GF-D8 (cell line): ENCODE data around the gene LSP1.

Experiments
- DNase-seq: peaks from one replicate; lab custom pipeline; 2025; lab: John Stamatoyannopoulos, UW

LSP1 gene

DNA sequence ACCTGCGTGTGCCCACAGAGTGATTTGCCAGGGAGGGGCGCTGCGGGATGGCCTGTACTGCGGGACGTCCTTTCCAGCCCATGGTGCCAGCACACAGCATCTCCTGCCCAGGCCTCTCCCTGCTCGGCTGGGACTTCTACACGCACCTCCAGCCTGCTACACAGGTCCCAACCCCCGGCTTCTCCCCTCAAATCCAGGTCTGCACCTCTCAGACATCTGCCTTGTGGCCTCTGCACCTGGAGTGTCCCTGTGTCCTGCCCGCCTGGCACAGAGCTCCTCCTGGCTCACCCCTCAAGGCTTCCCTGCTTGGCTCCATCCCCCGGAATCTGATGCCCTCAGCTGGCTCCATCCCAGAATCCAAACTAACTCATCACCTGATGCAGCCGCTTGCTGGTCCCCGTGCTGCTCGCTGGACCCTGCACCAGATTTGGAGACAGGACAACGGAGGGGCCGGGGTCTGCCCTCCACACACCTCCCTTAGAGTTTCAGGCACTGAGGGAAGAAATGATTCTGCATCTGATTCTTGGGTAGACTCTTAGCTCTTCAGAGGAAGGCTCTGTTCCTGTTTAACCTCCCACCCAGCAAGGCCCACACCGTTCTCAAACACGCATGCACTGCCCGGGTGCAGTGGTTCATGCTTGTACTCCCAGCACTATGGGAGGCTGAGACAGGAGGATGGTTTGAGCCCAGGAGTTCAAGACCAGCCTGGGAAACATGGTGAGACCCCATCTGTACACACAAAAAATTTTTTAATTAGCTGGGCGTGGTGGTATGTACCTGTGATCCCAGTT is 4.0 kb upstream of the LSP1 start:
- no peak for DNase-seq

DNA sequence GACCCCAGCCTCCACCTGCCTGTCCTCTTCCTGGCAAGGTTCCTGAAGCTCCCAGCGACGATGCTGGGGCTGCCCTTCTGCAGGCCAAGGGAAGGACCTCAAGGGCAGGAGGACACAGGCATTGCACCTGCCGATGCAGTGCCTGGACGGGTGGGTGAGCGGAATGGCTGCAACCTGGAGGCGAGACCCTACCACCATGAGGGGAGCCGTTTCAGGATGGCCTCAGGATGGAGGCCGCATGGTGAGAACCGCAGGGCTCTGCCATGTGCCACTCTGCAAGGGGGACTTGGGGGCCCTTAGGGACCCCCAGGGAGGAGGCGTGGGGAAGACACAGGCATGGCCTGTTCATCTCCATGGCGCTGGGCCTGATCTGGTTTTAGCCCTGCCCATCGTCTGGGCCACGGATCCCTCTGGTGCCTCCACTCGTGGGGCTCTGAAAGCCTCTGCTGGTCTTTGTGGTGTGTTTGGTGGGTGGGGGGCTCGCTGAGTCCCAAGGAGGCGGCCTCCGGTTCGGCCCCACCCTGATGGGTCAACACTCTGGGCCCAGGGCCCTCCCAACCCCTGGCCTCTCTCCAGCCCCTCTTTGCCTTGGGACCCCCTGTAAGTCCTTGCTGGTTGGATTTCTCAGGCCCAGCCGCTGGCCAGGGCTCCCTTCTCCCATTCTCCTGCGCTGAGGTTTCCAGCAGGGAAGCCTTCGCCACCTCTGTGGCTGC is 1.3 kb upstream of the LSP1 start:
- DNase-seq = no peak

DNA sequence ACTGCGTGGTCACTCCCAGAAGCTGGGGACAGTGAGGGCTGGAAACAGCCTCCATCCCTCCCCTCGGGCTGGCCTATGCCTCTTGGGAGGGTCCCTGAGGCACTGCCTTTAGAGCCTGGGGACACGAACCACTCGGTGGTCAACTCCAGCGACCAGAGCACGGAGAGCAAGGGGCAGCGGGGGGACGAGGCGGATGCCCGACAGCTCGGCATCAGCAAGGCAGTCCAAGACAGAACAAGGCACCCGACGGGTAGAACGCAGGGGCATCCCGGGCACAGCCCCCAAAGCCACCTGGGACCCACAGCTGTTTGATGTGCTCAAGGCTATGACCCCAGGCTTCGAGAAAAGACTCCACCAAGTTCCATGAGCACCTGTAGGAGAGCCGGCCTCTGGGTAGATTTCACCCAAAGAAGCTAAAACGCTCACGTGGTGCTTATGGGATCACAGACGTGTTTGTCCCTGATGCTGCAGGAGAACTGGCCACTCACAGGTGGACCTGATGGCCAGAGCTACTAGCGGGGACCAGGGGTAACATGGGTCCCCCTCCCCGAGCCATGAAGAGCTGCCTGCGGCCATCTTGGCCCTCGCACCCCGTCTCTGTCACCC is 510 bp upstream of the LSP1 start:
- DNase-seq = no peak

DNA sequence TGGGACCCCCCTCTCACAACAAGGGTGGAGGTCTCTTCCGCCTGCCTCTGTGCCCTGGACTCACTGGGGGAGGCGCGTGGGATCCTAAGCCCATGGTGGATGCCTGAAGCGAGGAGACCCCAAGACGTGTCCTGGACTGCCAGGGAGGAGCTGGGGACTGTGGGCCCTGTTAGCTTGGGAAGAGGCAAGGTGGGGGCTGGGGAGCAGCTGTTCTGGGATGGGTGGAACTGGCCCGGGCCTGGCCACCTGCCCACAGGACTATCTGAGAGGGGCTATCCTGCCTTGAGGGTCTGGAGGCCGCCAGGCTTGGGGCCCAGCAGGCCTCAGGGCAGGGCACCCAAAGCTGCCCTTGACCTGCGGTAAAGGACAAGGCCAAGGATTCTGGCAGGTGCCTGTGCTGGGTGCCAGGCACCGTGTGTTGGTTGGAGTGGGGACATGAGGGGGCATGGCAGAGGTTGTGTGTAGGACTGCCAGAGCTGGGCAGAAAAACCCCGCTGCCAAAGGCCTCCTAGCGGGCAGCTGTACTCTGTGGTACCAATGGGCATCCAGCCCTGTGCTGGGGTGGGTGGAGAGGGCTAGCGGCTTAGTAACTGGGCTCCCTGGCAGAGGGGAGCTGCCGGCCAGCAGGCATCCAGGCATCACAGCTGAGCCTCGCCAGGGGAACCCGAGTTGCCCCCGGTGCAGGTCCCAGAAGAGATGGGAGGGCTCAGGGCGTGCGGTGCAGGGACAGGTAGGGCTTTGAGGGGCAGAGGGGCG is 670 bp downstream of the LSP1 start:
- no peak for DNase-seq

DNA sequence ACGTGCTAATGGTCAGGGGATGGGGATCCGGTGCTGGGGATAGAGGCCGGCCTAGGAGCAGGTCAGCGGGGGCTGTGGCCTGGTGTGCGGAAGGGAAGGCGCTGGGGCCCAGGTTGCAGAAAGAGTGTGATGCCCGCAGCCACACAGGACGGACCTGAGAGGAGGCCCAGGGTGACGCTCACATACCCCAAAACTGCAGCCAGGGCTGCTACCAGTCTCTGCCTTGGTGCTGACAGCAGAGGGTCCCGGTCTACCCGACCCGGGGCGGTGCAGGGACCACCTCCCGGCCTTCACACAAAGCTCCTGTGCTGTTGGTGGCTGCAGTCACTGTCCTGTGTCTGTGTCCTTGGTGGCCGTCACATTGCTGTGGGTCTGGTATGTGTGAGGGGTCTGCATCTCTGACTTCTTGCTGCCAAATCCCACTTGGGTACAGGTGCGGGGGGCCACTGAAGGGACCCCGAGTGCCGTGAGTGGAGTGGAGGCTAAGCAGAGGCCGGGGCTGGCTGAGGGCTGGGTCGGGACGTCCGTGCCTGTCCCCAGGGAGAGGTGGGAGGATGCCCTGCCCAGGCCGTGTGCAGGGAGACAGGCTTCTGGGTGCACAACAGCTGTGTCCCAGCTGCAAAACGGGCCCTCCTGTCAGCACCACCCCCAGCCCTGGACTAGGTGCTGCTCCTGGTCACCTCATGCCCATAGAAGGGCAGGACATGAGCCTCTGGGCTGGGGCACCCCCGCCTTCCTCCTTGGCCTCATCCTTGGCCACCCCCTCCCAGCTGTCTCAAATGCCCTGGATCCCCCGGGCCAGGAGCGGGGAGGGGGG is 1.5 kb downstream of the LSP1 start:
- no peak for DNase-seq

DNA sequence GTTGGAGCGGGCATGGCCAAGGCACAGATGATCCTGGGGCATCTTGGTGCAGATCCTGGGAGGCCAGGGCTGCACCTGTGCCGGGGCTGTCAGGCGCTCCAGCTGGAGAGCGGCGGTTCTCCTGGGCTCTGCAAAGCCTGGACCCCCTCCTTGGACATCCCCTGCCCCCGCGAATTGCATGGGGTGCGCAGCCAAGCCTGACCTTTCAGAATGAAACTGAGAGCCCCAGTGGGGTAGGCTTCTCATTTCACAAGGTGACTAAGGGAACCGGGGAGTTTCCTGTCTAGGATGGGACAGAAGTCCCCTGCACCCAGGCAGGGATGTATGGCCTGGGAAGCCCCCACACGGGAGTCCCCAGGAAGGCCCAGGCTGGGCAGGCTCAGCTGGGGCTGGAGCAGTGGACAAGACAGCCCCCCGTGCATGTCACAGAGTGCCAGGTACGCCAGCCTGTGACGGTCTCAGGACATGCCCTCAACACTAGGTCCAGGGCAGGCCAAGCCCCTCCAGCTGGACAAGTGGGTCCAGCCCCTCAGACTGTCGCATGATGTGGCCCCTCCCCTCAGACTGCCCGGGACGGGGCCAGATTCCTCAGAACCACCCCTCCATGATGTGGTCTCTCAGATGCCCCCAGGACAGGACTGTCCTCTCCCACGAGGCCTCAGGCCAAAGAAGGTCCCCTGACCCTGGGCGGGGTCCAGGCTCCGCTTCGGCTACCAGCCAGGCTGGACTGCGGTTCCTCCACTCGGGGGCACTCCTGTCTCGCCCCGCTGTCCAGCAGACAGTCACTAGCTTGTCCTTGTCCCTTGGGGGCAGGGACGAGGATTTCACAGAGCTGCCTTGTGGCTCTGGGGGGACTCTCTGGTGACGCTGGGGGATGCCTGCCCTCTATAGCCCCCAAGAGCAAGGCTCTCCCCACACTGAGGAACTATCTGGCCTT is 2.3 kb downstream of the LSP1 start:
- no peak for DNase-seq

DNA sequence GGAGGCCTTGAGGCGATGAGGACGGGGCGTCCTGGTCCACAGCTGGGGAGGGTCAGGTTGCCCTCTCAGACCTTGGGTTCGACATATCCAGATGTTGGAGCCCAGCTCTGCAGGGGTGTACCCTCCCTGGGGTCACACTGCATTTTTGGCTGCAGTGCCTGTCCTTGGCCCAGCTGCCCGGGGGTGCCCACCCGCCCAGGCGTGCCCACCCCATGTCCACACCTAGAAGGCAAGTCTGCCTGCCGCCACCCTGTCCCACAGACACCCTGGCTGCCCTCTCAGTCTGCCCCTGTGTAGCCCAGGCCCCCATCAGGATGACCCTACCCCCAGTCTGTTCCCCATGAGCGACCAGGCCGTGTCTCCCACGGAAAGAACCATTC is 3.0 kb downstream of the LSP1 start:
- DNase-seq = no peak

DNA sequence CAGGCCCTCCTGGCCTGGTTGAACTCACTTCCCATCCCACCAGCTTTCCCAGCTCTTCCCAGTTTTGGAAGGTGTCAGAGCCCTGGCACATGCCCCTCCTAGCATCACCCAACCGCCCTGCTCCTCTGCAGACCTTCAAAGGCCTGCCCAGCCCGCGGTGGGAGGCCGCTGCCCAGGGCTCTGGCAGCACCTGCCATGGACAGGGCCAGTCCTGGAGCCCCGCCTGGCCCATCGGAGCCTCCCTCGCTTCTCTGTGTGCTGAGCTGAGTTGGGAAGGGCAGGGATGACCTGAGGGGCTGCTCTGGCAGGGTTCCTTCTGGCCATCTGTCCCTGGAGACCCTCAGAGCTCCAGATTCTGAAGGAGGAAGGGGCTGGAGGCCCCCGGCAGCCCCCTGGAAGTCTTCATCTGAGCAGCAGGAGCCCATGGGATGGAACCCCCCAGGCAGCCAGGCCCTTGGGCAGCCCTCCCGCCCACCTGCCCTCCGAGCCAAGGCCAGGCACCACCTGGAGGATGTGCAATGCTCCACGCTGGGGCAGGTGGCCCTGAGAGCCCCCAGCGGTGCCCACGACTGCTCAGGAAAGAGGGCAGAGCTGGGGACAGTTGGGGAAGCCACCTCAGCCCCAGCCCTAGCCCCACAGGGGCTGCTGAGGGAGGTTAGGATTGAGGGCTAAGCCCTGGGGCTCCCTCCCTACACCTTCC is 3.6 kb downstream of the LSP1 start:
- DNase-seq = no peak

DNA sequence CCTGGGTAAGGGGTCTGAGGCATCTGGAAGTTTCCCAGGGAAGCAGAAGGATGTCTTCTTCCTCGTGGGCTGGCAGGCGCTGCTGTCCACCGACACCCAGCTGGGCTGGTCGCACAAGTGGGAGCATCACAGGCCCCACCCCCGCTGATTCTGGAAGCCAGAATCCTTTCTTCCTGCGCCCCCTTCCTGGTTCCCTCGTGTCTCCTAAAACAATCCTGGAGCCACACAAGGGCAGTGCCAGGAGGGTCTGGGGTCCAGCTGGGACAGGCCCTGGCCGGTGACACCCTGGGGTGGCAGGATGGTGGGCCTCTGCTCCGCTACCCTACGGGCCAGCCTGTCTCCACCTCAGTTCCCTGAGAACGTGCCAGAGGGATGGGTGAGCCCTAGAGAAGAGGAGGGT is 4.2 kb downstream of the LSP1 start:
- DNase-seq = no peak

DNA sequence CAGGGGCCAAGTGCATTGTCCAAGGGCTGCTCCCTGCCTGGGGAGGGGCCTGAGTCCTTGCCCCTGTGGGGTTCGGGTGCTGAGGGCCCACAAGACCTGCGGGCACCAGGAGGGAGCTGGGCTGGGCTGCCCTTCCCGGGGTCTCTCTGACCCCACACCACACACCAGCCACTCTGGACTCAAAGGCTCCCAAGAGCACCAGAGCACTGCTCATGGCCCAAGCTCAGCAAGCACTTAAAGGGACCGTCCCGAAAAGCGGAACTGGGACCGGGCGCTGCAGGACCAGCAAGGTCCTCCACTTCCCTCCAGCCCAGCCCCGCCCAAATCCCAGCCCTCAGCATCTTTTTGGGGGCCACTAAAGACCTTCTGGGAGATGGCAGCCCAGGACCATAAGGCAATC is 5.3 kb downstream of the LSP1 start:
- DNase-seq = no peak

DNA sequence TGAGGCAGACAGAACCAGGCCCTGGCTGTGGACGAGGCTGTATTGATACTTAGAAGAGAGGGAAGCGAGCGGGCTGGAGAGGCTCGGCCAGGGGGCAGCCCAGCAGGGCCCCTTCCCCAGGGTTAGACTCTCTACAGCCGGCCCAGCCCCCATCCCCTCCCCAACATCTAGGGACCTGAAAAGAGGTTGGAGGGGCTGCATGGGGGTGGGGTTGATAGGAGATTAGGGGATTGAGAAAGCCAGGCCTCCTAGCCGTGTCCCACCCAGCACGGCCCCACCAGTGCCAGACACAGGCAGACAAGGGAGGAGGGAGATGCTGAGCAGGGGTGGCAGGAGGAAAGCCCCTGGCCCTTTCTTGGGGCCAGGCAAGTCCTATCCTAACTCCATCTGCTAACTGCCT is 5.7 kb downstream of the LSP1 start:
- DNase-seq = no peak

DNA sequence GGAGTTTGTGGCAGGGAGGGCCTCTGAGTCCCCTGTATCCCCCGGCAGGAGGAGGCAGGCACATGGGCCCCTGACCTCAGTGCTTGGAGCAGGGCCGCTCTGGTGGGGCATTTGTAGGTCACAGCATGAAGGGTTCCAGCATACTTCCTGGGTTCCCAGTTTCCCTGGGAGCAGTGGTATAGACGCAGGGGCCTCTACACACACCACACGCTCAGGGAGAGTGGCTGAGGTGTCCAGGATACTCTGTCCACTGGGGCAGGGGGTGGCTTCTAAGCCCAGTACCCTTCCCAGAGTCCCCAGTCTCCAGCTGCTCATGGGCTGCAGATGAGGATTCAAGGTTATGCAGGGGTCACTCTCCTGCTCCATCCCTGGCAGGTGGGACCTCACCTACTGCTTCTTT is 6.1 kb downstream of the LSP1 start:
- DNase-seq = no peak

DNA sequence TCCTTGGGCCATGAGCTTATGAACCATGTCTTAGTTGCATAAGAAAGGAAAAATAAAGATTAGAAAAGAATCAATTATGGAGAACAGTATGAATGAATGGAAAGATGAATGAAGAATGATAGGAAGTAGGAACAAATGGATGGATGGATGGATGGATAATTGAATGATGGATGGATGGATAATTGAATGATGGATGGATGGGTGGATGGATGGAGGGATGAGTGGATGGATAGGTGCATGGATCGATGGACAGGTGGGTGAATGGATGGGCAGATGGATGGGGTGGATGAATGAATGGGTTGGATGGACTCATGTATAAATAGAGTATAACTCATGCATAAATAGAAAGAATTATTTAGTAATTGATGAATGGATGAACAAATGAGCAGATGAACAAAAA is 7.2 kb downstream of the LSP1 start:
- no peak for DNase-seq

DNA sequence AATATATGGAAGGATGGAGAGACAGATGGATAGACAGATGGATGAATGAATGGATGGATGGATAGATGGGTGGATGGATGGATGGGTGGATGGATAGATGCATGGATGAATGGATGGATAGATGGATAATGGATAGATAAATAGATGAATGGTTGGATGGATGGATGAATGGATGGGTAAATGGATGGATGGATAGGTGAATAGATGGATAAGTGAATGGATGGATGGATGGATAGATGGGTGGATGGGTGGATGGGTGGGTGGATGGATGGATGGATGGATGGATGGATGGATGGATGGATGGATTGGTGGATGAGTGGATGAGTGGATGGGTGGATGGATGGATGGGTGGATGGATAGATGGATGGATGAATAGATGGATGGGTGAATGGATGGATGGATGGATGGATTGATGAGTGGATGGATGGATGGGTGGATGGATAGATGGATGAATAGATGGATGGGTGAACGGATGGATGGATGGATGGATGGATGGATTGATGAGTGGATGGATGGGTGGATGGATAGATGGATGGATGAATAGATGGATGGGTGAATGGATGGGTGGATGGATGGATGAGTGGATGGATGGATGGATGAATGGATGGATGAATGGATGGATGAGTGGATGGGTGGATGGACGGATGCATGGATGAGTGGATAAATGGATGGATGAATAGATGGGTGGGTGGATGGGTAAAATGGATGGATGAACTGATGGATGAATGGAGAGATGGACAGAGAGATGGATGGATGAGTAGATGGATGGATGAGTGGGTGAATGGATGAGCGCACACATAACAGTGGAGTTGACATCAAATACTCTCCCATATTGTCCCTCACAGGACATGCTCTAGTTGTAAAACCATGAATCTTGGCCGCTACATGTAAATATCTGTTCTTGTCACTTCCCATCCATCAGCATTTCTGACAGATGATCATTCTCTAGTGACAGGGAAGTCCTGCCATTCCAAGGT is 8.8 kb downstream of the LSP1 start:
- DNase-seq = no peak

DNA sequence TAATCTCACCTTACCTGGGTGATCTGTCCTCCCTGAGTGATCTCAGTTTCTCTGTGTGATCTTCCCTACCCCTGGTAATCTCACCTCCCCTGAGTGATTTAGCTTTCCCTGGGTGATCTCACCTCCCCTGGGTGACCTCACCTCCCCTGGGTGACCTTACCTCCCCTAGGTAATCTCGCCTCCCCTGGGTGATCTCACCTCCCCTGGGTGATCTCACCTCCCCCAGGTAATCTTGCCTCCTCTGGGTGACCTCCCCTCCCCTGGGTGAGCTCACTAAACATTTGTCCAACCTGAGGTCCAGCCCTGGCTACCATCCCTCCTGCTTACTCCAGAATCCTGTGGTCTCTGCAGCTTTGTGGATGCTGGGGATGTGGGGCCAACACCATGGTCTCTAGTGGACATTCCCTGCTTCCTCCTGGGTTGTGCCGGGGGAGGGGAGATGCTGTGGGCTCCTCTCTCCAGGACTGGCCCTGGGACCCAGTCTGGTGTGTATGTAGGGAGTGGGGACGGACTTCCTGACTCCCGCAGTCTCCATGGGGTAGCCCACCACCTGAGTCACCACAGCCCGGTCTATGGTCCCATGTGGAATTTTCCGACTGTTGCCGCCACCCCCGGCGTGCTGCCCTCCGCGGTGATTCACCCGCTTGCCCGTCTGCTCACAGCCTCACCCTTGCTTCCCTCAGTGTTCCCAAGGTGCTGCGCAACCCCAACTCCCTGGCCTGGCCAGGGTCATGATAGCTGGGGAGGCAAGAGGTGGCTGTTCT is 9.9 kb downstream of the LSP1 start:
- no peak for DNase-seq

DNA sequence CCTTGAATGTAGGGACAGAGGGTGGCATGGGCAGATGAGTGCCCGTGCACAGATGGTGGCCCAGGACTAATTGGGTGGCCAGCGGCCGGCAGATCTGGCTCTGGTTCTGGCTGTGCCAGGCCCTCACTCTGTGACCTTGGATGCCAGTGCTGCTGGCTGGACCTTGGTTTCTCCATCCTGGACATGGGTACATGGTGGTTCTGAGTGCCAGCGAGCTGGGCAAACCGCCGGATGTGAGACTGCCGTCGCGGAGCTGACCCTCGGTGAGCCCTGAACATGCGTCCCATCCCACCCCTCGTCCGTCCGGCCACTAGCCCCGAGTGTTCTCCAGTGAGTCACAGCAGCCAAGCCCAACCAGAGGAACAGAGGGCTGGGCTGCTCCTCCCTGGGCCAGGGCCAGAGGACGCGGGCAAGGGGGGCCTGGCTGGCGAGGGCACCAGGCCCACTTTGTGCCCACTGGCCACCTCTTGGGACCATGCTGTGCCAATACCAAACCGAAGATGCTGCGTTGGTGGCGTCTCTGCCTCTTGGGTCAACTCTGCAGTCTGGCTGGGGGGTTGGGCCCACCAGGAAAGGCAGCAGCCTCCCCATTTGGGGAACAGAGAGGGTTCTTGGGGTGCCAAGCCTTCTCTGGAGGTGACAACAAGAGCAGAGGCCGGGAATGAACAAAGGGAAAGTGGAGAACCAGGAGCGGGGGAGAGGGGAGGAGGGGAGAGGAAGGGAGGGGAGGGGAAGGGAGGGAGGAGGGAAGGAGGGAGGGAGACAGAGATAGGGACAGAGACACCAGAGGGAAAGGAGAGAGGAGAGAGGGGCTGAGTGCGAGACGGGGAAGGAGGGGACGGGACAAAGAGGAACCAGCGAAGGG is 10.7 kb downstream of the LSP1 start:
- DNase-seq = no peak

DNA sequence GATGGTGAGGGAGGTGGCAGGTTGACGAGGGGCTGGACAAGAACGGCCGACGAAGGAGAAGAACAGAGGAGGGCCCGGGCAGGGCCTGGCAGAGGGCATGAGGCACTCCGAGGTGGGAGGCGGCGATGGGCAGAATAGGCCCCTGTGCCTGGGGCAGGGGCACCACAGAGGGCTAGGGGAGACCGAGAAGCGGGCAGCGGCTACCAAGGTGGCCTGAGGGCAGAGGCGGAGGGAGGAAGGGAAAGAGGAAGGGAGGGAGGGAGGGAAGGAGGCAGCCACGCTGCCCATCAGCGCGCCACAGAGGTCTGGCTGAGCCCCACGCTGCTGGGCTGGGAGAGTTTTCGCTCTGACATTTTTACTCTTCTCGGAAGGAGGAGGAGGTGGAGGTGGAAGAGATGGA is 11.3 kb downstream of the LSP1 start:
- DNase-seq = no peak
